Measurements from ENCODE around the gene NFIA. TPM values are rescaled to one million over a fixed set of nuclear protein-coding genes. Genes with fewer than 3 reads are reported as not detected.

Gene NFIA
- total and polyA plus RNA-seq, 10 of the 15 experiments (the other 5 are each of a cell fraction or from before 2014, with no cell fraction given): 0.10 to 0.16 TPM; not detected in 8

GRCh38 chr1:61107638-61108037, 25.3 kb downstream of the NFIA start:
- BruUV-seq (replicated peaks): no TSS peak
- TF ChIP-seq SMAD5 (IDR thresholded peaks at IDR 0.05; ENCODE audit: low read depth) (no peak), LARP7 (IDR thresholded peaks at IDR 0.05) (no peak), KLF5 (IDR thresholded peaks at IDR 0.05; ENCODE audit: partially characterized antibody) (no peak), MEF2B (IDR thresholded peaks at IDR 0.05; ENCODE audit: partially characterized antibody, poor library complexity, severe bottlenecking) (no peak), RB1 (IDR thresholded peaks at IDR 0.05; ENCODE audit: borderline replicate concordance) (no peak), ZNF24 (IDR thresholded peaks at IDR 0.05) (no peak), MEF2A (IDR thresholded peaks at IDR 0.05; ENCODE audit: insufficient read depth, low read depth, low read length) (no peak), NFXL1 (IDR thresholded peaks at IDR 0.05; ENCODE audit: borderline replicate concordance) (no peak), EED (IDR thresholded peaks at IDR 0.05; ENCODE audit: low read depth) (no peak), CBFB (IDR thresholded peaks at IDR 0.05; ENCODE audit: low read depth) (no peak), EGR1 (IDR thresholded peaks at IDR 0.05; ENCODE audit: borderline replicate concordance in 1 of 2, low read depth in 2 of 2, low read length in 2 of 2) (no peak), BACH1 (IDR thresholded peaks at IDR 0.05; ENCODE audit: borderline replicate concordance) (no peak), ETV6 (conservative IDR thresholded peaks at IDR 0.05 in 1 of 2, IDR thresholded peaks at IDR 0.05 in 1 of 2; ENCODE audit: borderline replicate concordance in 1 of 2, low read depth in 1 of 2) (no peak), CREB1 (IDR thresholded peaks at IDR 0.05; ENCODE audit: low read depth) (no peak), FOXM1 (IDR thresholded peaks at IDR 0.05; ENCODE audit: low read depth, low read length) (no peak), MXI1 (IDR thresholded peaks at IDR 0.05; ENCODE audit: low read depth, low read length) (no peak), CHD2 (IDR thresholded peaks at IDR 0.05; ENCODE audit: borderline replicate concordance, low read depth, low read length) (no peak), ZNF217 (IDR thresholded peaks at IDR 0.05) (no peak), SREBF1 (IDR thresholded peaks at IDR 0.05; ENCODE audit: low read length) (no peak)
- TF ChIP-seq, protein P1, sequence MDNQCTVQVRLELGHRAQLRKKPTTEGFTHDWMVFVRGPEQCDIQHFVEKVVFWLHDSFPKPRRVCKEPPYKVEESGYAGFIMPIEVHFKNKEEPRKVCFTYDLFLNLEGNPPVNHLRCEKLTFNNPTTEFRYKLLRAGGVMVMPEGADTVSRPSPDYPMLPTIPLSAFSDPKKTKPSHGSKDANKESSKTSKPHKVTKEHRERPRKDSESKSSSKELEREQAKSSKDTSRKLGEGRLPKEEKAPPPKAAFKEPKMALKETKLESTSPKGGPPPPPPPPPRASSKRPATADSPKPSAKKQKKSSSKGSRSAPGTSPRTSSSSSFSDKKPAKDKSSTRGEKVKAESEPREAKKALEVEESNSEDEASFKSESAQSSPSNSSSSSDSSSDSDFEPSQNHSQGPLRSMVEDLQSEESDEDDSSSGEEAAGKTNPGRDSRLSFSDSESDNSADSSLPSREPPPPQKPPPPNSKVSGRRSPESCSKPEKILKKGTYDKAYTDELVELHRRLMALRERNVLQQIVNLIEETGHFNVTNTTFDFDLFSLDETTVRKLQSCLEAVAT (IDR thresholded peaks at IDR 0.05): no peak
- RAD21 ChIA-PET (ENCODE audit: unreplicated experiment): no interaction called here
- no peak overlapping the region for H3K4me3 ChIP-seq
- in situ Hi-C loops (cut with MboI) (no loop called here), intact Hi-C loops (cut with micrococcal nuclease; ENCODE audit: unreplicated experiment) (no loop called here)
- SMC1A ChIA-PET (ENCODE audit: uncharacterized antibody, unreplicated experiment): no interaction called here
- ATAC-seq: no peak
- H3K79me2 ChIP-seq (ENCODE audit: control insufficient read depth, insufficient read depth, low read length): no peaks in the 10 kb centered on the region
- H4K20me1 ChIP-seq (ENCODE audit: control insufficient read depth, insufficient read depth): no peaks in the 10 kb centered on the region
- H2AFZ ChIP-seq (ENCODE audit: control insufficient read depth, low read depth, low read length): no peak overlapping the region
- no peaks in the 10 kb centered on the region for H3K27me3 ChIP-seq (replicated peaks in 1 of 2; ENCODE audit: control insufficient read depth in 2 of 2, insufficient read depth in 2 of 2, low read length in 1 of 2)
- no peak for FAIRE-seq
- H3K27ac ChIP-seq (ENCODE audit: control insufficient read depth, insufficient read depth): no peak overlapping the region
- CTCF ChIA-PET: no interaction called here
- H3K9me3 ChIP-seq (replicated peaks; ENCODE audit: control insufficient read depth, insufficient read depth, low read length): no peaks in the 10 kb centered on the region
- H3K4me1 ChIP-seq (ENCODE audit: control insufficient read depth, insufficient read depth, low read length): no peaks in the 10 kb centered on the region
- no peak for DNase-seq (ENCODE audit: low read depth, low spot score)
- 53% methylated on average over 1 of the region's 1 CpG for WGBS (ENCODE audit: insufficient coverage, insufficient replicate concordance, low lambda C conversion rate, missing lambda C conversion rate)
- POLR2A ChIA-PET: no interaction called here
- H3K36me3 ChIP-seq (ENCODE audit: control insufficient read depth in 2 of 2, insufficient read depth in 2 of 2, low read length in 1 of 2): no peaks in the 10 kb centered on the region
- H3K4me2 ChIP-seq (ENCODE audit: control insufficient read depth, insufficient read depth): no peak overlapping the region
- no peak overlapping the region for H3K9ac ChIP-seq (ENCODE audit: control insufficient read depth, insufficient read depth, low read length)

Measured in GM12878 (cell line).